ENCODE results near the gene GRM7. TPM values are rescaled to one million over a fixed set of nuclear protein-coding genes. Genes with fewer than 3 reads are reported as not detected.

Gene GRM7
- total RNA-seq, 1 experiment from 2014 or later: not detected

DNA sequence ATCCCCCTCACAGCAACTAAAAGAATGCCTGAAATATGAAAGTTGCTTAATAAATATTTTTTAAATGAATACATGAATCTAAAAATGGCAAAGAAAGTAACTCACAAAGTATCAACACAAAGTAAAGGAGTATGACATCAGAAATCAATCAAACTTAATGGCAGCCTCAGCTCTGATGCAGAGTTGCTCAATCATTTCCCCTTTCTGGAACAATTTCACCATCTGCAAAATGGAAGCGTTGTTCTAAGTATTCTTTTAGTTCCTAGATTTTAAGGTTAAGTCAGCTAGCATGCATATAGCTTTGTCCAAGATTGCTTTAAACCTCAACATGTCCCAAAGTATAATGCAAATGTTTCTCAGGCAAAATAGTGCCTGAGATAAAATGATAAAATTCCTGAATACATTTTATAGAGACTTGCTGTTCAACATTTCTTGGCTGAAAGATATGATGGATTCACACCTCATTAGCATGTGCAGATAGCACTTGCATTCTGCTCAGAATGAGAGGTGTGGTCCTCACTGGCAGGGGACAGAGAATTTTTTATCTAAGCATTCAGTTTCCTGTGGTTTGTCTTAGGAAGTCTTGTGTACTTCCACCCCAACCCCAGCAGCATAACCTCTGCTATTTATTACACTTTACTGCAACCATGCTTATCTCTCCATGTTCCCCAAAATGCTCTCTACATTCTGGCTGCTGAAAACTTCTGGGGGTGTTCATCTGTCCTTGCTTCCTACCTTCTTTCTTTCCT is 429.3 kb downstream of the GRM7 start:
- intact Hi-C loops (cut with micrococcal nuclease): no loop called here
- RAD21 ChIA-PET (ENCODE audit: low non-redundant PET in 1 of 2, low total read pairs in 2 of 2, uncharacterized antibody in 2 of 2, unreplicated experiment in 2 of 2): no interaction called here
- no peak overlapping the region for H3K4me2 ChIP-seq (ENCODE audit: low read length)
- no peak overlapping the region for H3K4me3 ChIP-seq (replicated peaks in 1 of 2; ENCODE audit: low read depth in 1 of 2, low read length in 2 of 2)
- no peak for ATAC-seq
- DNase-seq (ENCODE audit: low read depth, low spot score): no peak
- no peaks in the 10 kb centered on the region for H3K36me3 ChIP-seq (ENCODE audit: control insufficient read depth in 1 of 2, insufficient read depth in 2 of 2, low read length in 2 of 2)
- no peaks in the 10 kb centered on the region for H3K9me2 ChIP-seq (ENCODE audit: insufficient read depth)
- no peak overlapping the region for H3K27ac ChIP-seq (ENCODE audit: low read depth, low read length)
- no peaks in the 10 kb centered on the region for H3K27me3 ChIP-seq (ENCODE audit: insufficient read depth, low read length)
- POLR2A ChIA-PET: no interaction called here
- CTCF ChIA-PET: no interaction called here
- H4K20me1 ChIP-seq (ENCODE audit: insufficient read depth): no peaks in the 10 kb centered on the region
- no peak overlapping the region for H3K9ac ChIP-seq (ENCODE audit: low read length)
- BruUV-seq (replicated peaks): no TSS peak
- H3K9me3 ChIP-seq (ENCODE audit: control insufficient read depth in 1 of 2, insufficient read depth in 1 of 2, low read depth in 1 of 2, low read length in 2 of 2): no peaks in the 10 kb centered on the region
- no peak overlapping the region for H2AFZ ChIP-seq (ENCODE audit: low read depth, low read length, poor library complexity, severe bottlenecking)
- no peaks in the 10 kb centered on the region for H3K79me2 ChIP-seq (ENCODE audit: insufficient read depth, low read length)
- TF ChIP-seq ZFX (IDR thresholded peaks at IDR 0.05) (no peak), CEBPB (IDR thresholded peaks at IDR 0.05; ENCODE audit: low read depth) (no peak), YY1 (IDR thresholded peaks at IDR 0.05; ENCODE audit: extremely low read depth, insufficient replicate concordance, low read depth, low read length) (no peak), TCF7L2 (IDR thresholded peaks at IDR 0.05; ENCODE audit: borderline replicate concordance, extremely low read depth, insufficient read depth, insufficient read length) (no peak)
- TF ChIP-seq, protein P1, sequence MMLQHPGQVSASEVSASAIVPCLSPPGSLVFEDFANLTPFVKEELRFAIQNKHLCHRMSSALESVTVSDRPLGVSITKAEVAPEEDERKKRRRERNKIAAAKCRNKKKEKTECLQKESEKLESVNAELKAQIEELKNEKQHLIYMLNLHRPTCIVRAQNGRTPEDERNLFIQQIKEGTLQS (IDR thresholded peaks at IDR 0.05): no peak
- TF ChIP-seq, protein P2, sequence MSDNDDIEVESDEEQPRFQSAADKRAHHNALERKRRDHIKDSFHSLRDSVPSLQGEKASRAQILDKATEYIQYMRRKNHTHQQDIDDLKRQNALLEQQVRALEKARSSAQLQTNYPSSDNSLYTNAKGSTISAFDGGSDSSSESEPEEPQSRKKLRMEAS (IDR thresholded peaks at IDR 0.05): no peak
- no peaks in the 10 kb centered on the region for H3K4me1 ChIP-seq (ENCODE audit: control insufficient read depth in 1 of 2, insufficient read depth in 2 of 2, low read length in 2 of 2)

DNA sequence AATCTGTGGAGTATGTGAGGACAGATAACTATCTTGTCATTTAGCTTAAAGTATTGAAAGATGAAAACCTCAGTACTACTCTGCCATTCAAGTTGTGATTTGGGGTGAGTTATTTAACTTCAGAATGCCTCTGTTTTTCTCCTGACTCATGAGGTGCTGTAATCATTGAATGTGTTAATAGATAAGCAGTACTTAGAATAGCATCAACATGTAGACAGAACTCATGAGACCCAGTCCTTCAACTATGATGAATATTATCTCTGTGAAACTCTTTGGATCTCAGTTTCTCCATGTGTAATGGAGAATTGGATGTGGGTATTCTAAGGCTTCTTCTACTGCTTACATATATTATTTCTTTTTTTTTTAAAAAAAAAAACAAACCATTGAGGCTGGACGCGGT is 431.4 kb downstream of the GRM7 start:
- ChIA-PET CTCF (no interaction called here), POLR2A (no interaction called here)
- TF ChIP-seq, protein P3, sequence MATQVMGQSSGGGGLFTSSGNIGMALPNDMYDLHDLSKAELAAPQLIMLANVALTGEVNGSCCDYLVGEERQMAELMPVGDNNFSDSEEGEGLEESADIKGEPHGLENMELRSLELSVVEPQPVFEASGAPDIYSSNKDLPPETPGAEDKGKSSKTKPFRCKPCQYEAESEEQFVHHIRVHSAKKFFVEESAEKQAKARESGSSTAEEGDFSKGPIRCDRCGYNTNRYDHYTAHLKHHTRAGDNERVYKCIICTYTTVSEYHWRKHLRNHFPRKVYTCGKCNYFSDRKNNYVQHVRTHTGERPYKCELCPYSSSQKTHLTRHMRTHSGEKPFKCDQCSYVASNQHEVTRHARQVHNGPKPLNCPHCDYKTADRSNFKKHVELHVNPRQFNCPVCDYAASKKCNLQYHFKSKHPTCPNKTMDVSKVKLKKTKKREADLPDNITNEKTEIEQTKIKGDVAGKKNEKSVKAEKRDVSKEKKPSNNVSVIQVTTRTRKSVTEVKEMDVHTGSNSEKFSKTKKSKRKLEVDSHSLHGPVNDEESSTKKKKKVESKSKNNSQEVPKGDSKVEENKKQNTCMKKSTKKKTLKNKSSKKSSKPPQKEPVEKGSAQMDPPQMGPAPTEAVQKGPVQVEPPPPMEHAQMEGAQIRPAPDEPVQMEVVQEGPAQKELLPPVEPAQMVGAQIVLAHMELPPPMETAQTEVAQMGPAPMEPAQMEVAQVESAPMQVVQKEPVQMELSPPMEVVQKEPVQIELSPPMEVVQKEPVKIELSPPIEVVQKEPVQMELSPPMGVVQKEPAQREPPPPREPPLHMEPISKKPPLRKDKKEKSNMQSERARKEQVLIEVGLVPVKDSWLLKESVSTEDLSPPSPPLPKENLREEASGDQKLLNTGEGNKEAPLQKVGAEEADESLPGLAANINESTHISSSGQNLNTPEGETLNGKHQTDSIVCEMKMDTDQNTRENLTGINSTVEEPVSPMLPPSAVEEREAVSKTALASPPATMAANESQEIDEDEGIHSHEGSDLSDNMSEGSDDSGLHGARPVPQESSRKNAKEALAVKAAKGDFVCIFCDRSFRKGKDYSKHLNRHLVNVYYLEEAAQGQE (IDR thresholded peaks at IDR 0.05; ENCODE audit: low read depth): no peak
- no peak for TF ChIP-seq SIN3A (IDR thresholded peaks at IDR 0.05; ENCODE audit: low read depth)
- no peak for TF ChIP-seq POLR2A (IDR thresholded peaks at IDR 0.05; ENCODE audit: borderline replicate concordance, extremely low read depth, insufficient read depth, insufficient read length)
- TF ChIP-seq, protein P2 (IDR thresholded peaks at IDR 0.05): no peak
- TF ChIP-seq, protein P4, sequence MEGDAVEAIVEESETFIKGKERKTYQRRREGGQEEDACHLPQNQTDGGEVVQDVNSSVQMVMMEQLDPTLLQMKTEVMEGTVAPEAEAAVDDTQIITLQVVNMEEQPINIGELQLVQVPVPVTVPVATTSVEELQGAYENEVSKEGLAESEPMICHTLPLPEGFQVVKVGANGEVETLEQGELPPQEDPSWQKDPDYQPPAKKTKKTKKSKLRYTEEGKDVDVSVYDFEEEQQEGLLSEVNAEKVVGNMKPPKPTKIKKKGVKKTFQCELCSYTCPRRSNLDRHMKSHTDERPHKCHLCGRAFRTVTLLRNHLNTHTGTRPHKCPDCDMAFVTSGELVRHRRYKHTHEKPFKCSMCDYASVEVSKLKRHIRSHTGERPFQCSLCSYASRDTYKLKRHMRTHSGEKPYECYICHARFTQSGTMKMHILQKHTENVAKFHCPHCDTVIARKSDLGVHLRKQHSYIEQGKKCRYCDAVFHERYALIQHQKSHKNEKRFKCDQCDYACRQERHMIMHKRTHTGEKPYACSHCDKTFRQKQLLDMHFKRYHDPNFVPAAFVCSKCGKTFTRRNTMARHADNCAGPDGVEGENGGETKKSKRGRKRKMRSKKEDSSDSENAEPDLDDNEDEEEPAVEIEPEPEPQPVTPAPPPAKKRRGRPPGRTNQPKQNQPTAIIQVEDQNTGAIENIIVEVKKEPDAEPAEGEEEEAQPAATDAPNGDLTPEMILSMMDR (IDR thresholded peaks at IDR 0.05 in 2 of 3, conservative IDR thresholded peaks at IDR 0.05 in 1 of 3; ENCODE audit: borderline replicate concordance in 1 of 3, insufficient read depth in 1 of 3, low read depth in 2 of 3, low read length in 2 of 3): no peak
- TF ChIP-seq TCF7L2 (IDR thresholded peaks at IDR 0.05; ENCODE audit: borderline replicate concordance, extremely low read depth, insufficient read depth, insufficient read length): no peak
- no peak for TF ChIP-seq ELF1 (IDR thresholded peaks at IDR 0.05; ENCODE audit: borderline replicate concordance, low read depth)
- no peak for TF ChIP-seq YY1 (IDR thresholded peaks at IDR 0.05; ENCODE audit: extremely low read depth, insufficient replicate concordance, low read depth, low read length)
- no peak for TF ChIP-seq SRF (IDR thresholded peaks at IDR 0.05; ENCODE audit: low read depth)
- TF ChIP-seq FOSL1 (IDR thresholded peaks at IDR 0.05; ENCODE audit: low read depth): no peak
- no peak for TF ChIP-seq CEBPB (IDR thresholded peaks at IDR 0.05; ENCODE audit: low read depth)
- no peak for TF ChIP-seq ZFX (IDR thresholded peaks at IDR 0.05)

More for the DNA sequence above, 431.4 kb downstream of the GRM7 start:
- no peaks in the 10 kb centered on the region for H3K36me3 ChIP-seq (ENCODE audit: control insufficient read depth in 1 of 2, insufficient read depth in 2 of 2, low read length in 2 of 2)
- ATAC-seq (no peak), DNase-seq (ENCODE audit: low read depth, low spot score) (no peak)
- H3K27ac ChIP-seq (ENCODE audit: low read depth, low read length): no peak overlapping the region
- no peak overlapping the region for H2AFZ ChIP-seq (ENCODE audit: low read depth, low read length, poor library complexity, severe bottlenecking)
- H3K9me3 ChIP-seq (ENCODE audit: control insufficient read depth in 1 of 2, insufficient read depth in 1 of 2, low read depth in 1 of 2, low read length in 2 of 2): no peaks in the 10 kb centered on the region
- RAD21 ChIA-PET (ENCODE audit: low non-redundant PET in 1 of 2, low total read pairs in 2 of 2, uncharacterized antibody in 2 of 2, unreplicated experiment in 2 of 2): no interaction called here
- H3K4me3 ChIP-seq (replicated peaks in 1 of 2; ENCODE audit: low read depth in 1 of 2, low read length in 2 of 2): no peak overlapping the region
- intact Hi-C loops (cut with micrococcal nuclease): no loop called here
- no peaks in the 10 kb centered on the region for H3K79me2 ChIP-seq (ENCODE audit: insufficient read depth, low read length)
- no peak overlapping the region for H3K4me2 ChIP-seq (ENCODE audit: low read length)
- H3K27me3 ChIP-seq (ENCODE audit: insufficient read depth, low read length): no peaks in the 10 kb centered on the region
- no peaks in the 10 kb centered on the region for H3K9me2 ChIP-seq (ENCODE audit: insufficient read depth)
- H3K9ac ChIP-seq (ENCODE audit: low read length): no peak overlapping the region
- H4K20me1 ChIP-seq (ENCODE audit: insufficient read depth): no peaks in the 10 kb centered on the region
- H3K4me1 ChIP-seq (ENCODE audit: control insufficient read depth in 1 of 2, insufficient read depth in 2 of 2, low read length in 2 of 2): no peaks in the 10 kb centered on the region
- BruUV-seq (replicated peaks): no TSS peak
